Measurements from ENCODE around the gene NCR1.

DNA sequence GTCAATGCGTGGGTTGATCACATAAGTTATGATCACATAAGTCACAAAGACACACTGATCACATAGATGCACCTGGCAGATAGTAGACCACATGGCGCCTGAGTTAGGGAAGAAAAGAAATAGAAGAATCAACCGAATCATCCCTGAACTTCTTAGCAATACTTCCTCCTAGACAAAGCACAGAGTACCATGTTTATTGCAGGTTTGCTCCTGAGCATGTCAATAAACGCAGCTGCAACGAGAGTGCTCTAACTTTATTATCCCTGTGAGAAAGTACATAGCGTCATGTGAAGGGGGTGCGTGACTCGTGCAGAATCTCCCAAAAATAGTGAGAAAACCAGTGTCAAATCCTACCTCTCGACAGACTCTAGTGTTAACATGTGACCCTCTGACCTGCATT is 17.3 kb downstream of the NCR1 start:
- TF ChIP-seq SUZ12 (IDR thresholded peaks at IDR 0.05; ENCODE audit: extremely low read depth, insufficient read depth, insufficient read length) (no peak), YY1 (IDR thresholded peaks at IDR 0.05; ENCODE audit: insufficient read depth, insufficient read length) (no peak), ZNF274 (IDR thresholded peaks at IDR 0.05; ENCODE audit: low read depth, low read length) (no peak)
